Thyroid gland (tissue), 4 donors: ENCODE measurements around the gene ANKRD40CL.

Experiments used
- POLR2A ChIP-seq, 2 donors: fragments of 450-650 bp; IDR thresholded peaks; one replicate each; pipeline ENCODE4 v1.6.1; 2017; ENCODE audit warnings: antibody characterized with exemption in 2 of 2, mild to moderate bottlenecking in 2 of 2, moderate library complexity in 1 of 2
- TF ChIP-seq, protein P1 (sequence below), 6 experiments: fragments of 200-600 bp in 3 of 6; fragments of 450-650 bp in 3 of 6; sonication (generic) in 3 of 6; IDR thresholded peaks; one replicate each; pipeline ENCODE4 v1.5.1; 2016 to 2019; ENCODE audit warnings: antibody characterized with exemption in 6 of 6, mild to moderate bottlenecking in 2 of 6, inconsistent platforms in 1 of 6, moderate library complexity in 1 of 6

DNA sequence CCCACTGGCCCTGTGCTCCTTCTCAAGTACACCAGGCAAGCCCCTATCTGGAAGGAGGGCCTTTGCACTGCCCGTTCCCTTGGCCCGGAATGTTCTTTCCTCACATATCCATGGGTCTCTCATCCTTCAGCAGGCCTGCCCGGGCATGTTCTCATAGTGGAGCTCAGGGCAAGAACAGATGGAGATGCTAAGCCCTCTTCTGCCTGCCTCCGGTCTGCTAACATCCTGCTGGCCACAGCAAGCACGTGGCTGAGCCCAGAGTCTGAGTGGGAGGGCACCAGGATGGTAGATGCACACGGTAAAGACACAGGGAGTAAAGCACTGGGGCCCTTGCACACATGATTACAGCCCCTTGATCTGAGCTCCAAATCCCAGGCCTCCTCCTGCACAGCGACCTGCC is 19.8 kb upstream of the ANKRD40CL start:
- TF ChIP-seq, protein P1, sequence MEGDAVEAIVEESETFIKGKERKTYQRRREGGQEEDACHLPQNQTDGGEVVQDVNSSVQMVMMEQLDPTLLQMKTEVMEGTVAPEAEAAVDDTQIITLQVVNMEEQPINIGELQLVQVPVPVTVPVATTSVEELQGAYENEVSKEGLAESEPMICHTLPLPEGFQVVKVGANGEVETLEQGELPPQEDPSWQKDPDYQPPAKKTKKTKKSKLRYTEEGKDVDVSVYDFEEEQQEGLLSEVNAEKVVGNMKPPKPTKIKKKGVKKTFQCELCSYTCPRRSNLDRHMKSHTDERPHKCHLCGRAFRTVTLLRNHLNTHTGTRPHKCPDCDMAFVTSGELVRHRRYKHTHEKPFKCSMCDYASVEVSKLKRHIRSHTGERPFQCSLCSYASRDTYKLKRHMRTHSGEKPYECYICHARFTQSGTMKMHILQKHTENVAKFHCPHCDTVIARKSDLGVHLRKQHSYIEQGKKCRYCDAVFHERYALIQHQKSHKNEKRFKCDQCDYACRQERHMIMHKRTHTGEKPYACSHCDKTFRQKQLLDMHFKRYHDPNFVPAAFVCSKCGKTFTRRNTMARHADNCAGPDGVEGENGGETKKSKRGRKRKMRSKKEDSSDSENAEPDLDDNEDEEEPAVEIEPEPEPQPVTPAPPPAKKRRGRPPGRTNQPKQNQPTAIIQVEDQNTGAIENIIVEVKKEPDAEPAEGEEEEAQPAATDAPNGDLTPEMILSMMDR (IDR thresholded peaks at IDR 0.05) = no peak
- TF ChIP-seq POLR2A (IDR thresholded peaks at IDR 0.05) = no peak
